Neural cell (in vitro differentiated cells): Measurements from ENCODE around the gene PRDX5.

Experiments
- EZH2 ChIP-seq: fragments of 200-600, 300-800 bp; shearing (Covaris generic), sonication (generic); IDR thresholded peaks from 2 replicates; pipeline ENCODE4 v1.6.1; 2014; ENCODE audit warnings: antibody characterized with exemption, low read length, borderline replicate concordance, mild to moderate bottlenecking; ENCODE audit not compliant: insufficient read depth, poor library complexity, severe bottlenecking
- MXI1 ChIP-seq: fragments of 450-650 bp; conservative IDR thresholded peaks from 2 replicates; pipeline ENCODE4 v1.6.1; 2014; ENCODE audit warnings: antibody characterized with exemption, mild to moderate bottlenecking; ENCODE audit not compliant: poor library complexity, severe bottlenecking
- TF ChIP-seq, protein P1 (sequence below): fragments of 450-650 bp; IDR thresholded peaks from 2 replicates; pipeline ENCODE4 v1.5.1; 2014; ENCODE audit warnings: antibody characterized with exemption, mild to moderate bottlenecking, moderate library complexity; ENCODE audit not compliant: poor library complexity, severe bottlenecking

GRCh38 chr11:64353715-64354506 is 36.0 kb downstream of the PRDX5 start:
- no peak for TF ChIP-seq EZH2
- TF ChIP-seq MXI1, result no peak
- TF ChIP-seq, protein P1, sequence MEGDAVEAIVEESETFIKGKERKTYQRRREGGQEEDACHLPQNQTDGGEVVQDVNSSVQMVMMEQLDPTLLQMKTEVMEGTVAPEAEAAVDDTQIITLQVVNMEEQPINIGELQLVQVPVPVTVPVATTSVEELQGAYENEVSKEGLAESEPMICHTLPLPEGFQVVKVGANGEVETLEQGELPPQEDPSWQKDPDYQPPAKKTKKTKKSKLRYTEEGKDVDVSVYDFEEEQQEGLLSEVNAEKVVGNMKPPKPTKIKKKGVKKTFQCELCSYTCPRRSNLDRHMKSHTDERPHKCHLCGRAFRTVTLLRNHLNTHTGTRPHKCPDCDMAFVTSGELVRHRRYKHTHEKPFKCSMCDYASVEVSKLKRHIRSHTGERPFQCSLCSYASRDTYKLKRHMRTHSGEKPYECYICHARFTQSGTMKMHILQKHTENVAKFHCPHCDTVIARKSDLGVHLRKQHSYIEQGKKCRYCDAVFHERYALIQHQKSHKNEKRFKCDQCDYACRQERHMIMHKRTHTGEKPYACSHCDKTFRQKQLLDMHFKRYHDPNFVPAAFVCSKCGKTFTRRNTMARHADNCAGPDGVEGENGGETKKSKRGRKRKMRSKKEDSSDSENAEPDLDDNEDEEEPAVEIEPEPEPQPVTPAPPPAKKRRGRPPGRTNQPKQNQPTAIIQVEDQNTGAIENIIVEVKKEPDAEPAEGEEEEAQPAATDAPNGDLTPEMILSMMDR, result no peak
